Gastroesophageal sphincter (tissue), 4 donors: ENCODE measurements around the gene DEPDC5. TPM values are rescaled to one million over a fixed set of nuclear protein-coding genes. Genes with fewer than 3 reads are reported as not detected.
"Not testable (repeated sequence)": the region's sequence is repeated elsewhere in the genome, so short reads cannot be mapped to it uniquely, and the experiment has no call there.

ENCODE experiments used
- ATAC-seq: fragments of 150-250 bp; one replicate; pipeline ENCODE4 v1.9.1; 2016; ENCODE audit warnings: mild to moderate bottlenecking, moderate library complexity
- H3K27ac ChIP-seq, 4 donors: fragments of 200-600 bp; sonication (generic) in 3 of 4; 1 replicate in 3 of 4; 2 replicates in 1 of 4; pipeline ENCODE4 v1.5.1; 2016 to 2019
- H3K27me3 ChIP-seq: fragments of 200-600 bp; sonication (generic); one replicate; pipeline ENCODE4 v1.5.1; 2019
- H3K36me3 ChIP-seq, 2 donors: fragments of 200-600 bp; sonication (generic); one replicate each; pipeline ENCODE4 v1.5.1; 2019; ENCODE audit warnings: control low read depth in 1 of 2
- H3K4me1 ChIP-seq, 3 donors: fragments of 200-600 bp; sonication (generic); 1 replicate in 2 of 3; 2 replicates in 1 of 3; pipeline ENCODE4 v1.5.1; 2016 to 2019; ENCODE audit warnings: control low read depth in 2 of 3
- H3K4me3 ChIP-seq, 2 donors: fragments of 200-600 bp; sonication (generic); one replicate each; pipeline ENCODE4 v1.5.1; 2019; ENCODE audit warnings: mild to moderate bottlenecking in 1 of 2, moderate library complexity in 1 of 2
- H3K9me3 ChIP-seq, 3 donors: fragments of 200-600 bp; sonication (generic); one replicate each; pipeline ENCODE4 v1.5.1; 2017 to 2019; ENCODE audit warnings: control low read depth in 2 of 3
- EP300 ChIP-seq: sonication (generic); formaldehyde crosslinking; IDR thresholded peaks from one replicate; pipeline ENCODE4 v1.6.1; 2017; ENCODE audit warnings: antibody characterized with exemption, mild to moderate bottlenecking
- POLR2A ChIP-seq, 2 donors: fragments of 450-650 bp; IDR thresholded peaks; one replicate each; pipeline ENCODE4 v1.6.1; 2017; ENCODE audit warnings: antibody characterized with exemption in 2 of 2, mild to moderate bottlenecking in 2 of 2, moderate library complexity in 1 of 2
- POLR2AphosphoS5 ChIP-seq: sonication (generic); formaldehyde crosslinking; IDR thresholded peaks from one replicate; pipeline ENCODE4 v1.6.1; 2017; ENCODE audit warnings: antibody characterized with exemption
- WGBS, 2 donors: methylation state at CpG; one replicate each; pipeline ENCODE4 v1.1.5; 2018; ENCODE audit warnings: low coverage in 1 of 2; 5-methylcytosine and 5-hydroxymethylcytosine counted together
- total RNA-seq, 4 donors: library from RNA; depleted of rRNA; stranded (reverse); fragments of >200 nt; gene quantifications; one replicate each; pipeline ENCODE4 v1.1.0, GENCODE V29; 2016
- TF ChIP-seq, protein P1 (sequence below), 4 experiments: fragments of 200-600 bp in 2 of 4; fragments of 450-650 bp in 2 of 4; sonication (generic) in 1 of 4; IDR thresholded peaks; one replicate each; pipeline ENCODE4 v1.5.1; 2017 to 2019; ENCODE audit warnings: antibody characterized with exemption in 4 of 4, mild to moderate bottlenecking in 2 of 4, moderate library complexity in 2 of 4

DEPDC5 gene
- total RNA-seq, 4 donors from 2014 or later: 10.5 to 27.9 (median 16.0) TPM

DNA sequence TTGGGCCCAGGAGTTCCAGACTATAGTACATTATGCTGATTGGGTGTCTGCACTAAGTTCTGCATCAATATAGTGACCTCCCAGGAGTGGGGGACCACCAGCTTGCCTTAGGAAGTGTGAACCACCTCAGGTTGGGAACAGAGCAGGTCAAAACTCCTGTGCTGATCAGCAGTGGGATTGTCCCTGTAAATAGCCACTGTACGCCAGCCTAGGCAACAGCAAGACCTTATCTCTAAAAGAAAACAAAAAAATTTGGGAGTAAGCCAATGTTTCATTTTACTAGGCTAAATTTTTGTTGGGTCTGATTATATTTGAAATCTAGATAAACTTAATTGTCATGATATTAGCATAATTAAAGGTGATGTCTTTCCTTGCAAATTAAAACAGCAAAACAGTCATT is 3.4 kb downstream of the DEPDC5 start:
- Histone ChIP-seq H3K9me3 (no peaks in the 10 kb centered on the region), H3K27me3 (no peaks in the 10 kb centered on the region), H3K27ac (no peak overlapping the region), H3K36me3 (peaks cover 0 to 47% of the 10 kb centered on the region in 2 donors), H3K4me1 (peaks cover 0 to 27% (median 12%) of the 10 kb centered on the region in 3 donors), H3K4me3 (no peak overlapping the region)
- TF ChIP-seq POLR2A (IDR thresholded peaks at IDR 0.05) (no peak), EP300 (no peak), POLR2AphosphoS5 (no peak)
- TF ChIP-seq, protein P1, sequence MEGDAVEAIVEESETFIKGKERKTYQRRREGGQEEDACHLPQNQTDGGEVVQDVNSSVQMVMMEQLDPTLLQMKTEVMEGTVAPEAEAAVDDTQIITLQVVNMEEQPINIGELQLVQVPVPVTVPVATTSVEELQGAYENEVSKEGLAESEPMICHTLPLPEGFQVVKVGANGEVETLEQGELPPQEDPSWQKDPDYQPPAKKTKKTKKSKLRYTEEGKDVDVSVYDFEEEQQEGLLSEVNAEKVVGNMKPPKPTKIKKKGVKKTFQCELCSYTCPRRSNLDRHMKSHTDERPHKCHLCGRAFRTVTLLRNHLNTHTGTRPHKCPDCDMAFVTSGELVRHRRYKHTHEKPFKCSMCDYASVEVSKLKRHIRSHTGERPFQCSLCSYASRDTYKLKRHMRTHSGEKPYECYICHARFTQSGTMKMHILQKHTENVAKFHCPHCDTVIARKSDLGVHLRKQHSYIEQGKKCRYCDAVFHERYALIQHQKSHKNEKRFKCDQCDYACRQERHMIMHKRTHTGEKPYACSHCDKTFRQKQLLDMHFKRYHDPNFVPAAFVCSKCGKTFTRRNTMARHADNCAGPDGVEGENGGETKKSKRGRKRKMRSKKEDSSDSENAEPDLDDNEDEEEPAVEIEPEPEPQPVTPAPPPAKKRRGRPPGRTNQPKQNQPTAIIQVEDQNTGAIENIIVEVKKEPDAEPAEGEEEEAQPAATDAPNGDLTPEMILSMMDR (IDR thresholded peaks at IDR 0.05): no peak
- 50 to 78% methylated on average over 1 of the region's 1 CpG for WGBS, 2 donors
- ATAC-seq: no peak

DNA sequence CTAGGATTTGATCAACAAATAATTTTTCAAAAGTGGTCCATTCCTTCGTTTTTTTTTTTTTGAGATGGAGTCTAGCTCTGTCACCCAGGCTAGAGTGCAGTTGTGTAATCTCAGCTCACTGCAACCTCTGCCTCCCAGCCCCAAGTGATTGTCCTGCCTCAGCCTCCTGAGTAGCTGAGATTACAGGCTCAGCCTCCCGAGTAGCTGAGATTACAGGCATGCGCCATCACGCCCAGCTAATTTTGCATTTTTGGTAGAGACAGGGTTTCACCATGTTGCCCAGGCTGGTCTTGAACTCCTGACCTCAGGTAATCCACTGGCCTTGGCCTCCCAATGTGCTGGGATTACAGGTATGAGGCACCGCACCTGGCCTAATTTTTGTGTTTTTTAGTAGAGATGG is 5.0 kb downstream of the DEPDC5 start:
- not testable (repeated sequence) for H3K4me3 ChIP-seq, ATAC-seq, H3K9me3 ChIP-seq, H3K27ac ChIP-seq, H3K27me3 ChIP-seq
- 86 to 94% methylated on average over 1 to 5 of the region's 5 CpGs for WGBS, 2 donors
- H3K4me1 ChIP-seq: peaks cover 0 to 14% (median 6%) of the 10 kb centered on the region in 3 donors
- peaks cover 0 to 63% of the 10 kb centered on the region in 2 donors for H3K36me3 ChIP-seq

DNA sequence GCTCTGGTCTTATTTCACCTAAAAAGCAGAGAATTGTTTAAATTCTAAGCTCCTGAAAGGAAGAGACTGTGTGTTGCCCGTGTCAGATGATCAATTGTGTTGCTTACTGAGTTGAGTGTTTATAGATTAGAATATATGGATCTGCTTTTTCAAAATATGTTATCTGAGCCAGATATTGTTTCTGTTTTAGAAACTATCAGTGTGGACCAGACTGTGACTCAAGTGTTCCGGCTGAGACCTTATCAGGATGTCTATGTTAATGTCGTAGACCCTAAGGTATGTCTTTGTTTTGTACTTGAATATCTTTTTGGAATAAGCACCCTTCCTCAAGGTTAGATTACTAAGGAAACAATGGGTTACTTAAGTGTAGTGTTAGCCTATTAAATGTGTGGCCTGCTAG is 11.0 kb downstream of the DEPDC5 start:
- TF ChIP-seq, protein P1 (IDR thresholded peaks at IDR 0.05): no peak
- TF ChIP-seq POLR2A (IDR thresholded peaks at IDR 0.05) (no peak), POLR2AphosphoS5 (no peak), EP300 (no peak)
- Histone ChIP-seq H3K4me3 (no peak overlapping the region), H3K9me3 (no peaks in the 10 kb centered on the region), H3K4me1 (no peaks in the 10 kb centered on the region), H3K27me3 (no peaks in the 10 kb centered on the region), H3K27ac (no peak overlapping the region), H3K36me3 (peaks cover 0 to 100% of the 10 kb centered on the region in 2 donors)
- ATAC-seq: no peak
- 92 to 97% methylated on average over 3 of the region's 3 CpGs for WGBS, 2 donors

DNA sequence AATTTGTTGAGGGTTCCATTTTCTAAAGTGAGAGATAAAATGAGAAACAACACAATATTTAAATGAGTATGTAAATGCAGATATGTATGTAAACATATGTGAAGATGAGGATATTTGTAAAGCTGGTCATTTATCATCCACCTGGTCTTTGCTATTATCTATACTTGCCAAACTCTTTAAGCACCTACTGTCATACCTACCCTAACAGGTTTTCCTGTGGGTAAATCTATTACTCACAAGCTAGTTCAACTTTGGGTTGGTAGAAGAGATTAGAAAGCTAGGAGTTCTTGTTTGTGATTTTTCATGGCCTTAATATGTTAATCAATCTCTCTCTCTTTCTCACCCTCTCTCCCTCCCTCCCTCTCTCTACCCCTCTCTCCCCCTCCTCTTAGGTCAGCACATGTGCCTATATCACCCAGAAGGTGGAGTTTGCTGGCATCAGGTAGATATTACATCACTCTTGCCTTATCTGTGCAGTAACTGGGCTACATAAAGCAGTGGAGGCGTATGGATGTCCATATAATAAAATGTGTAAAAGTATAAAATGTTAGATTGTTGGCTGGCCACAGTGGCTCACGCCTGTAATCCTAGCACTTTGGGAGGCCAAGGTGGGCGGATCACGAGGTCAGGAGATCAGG is 14.7 kb downstream of the DEPDC5 start:
- Histone ChIP-seq H3K27ac (no peak overlapping the region), H3K27me3 (no peaks in the 10 kb centered on the region), H3K4me1 (no peaks in the 10 kb centered on the region), H3K9me3 (no peaks in the 10 kb centered on the region), H3K4me3 (no peak overlapping the region), H3K36me3 (peaks cover 0 to 99% of the 10 kb centered on the region in 2 donors)
- TF ChIP-seq EP300 (no peak), POLR2A (IDR thresholded peaks at IDR 0.05) (no peak), POLR2AphosphoS5 (no peak)
- TF ChIP-seq, protein P1 (IDR thresholded peaks at IDR 0.05): no peak
- 98% methylated on average over 4 of the region's 4 CpGs; no CpG with 5 or more reads in 1 of the 2 donors for WGBS, 2 donors
- ATAC-seq: no peak

DNA sequence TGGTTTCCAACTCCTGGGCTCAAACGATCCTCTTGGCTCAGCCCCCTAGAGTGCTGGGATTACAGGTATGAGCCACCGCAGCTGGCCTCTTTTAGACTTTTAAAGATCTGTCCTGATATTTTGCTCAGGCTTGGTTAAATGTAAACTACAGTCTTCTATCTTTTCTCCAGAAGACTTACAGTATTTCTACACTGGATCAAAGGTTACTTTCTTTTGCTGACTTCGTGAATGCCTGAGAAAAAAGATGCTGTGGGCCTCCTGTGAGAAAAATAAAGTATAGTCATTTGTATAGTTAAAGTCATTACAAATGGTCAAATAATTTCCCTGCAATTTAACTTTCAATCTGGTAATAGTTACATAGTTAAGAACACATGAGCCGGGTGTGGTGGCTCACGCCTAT is 19.6 kb downstream of the DEPDC5 start:
- Histone ChIP-seq H3K36me3 (peaks cover 0 to 99% of the 10 kb centered on the region in 2 donors), H3K27me3 (no peaks in the 10 kb centered on the region)

More for the DNA sequence above, 19.6 kb downstream of the DEPDC5 start:
- TF ChIP-seq POLR2AphosphoS5: no peak
- no peak for TF ChIP-seq EP300
- TF ChIP-seq, protein P1 (IDR thresholded peaks at IDR 0.05): no peak
- no peak for TF ChIP-seq POLR2A (IDR thresholded peaks at IDR 0.05)
- no peak overlapping the region for H3K27ac ChIP-seq
- H3K4me1 ChIP-seq: no peaks in the 10 kb centered on the region
- H3K9me3 ChIP-seq: no peaks in the 10 kb centered on the region
- WGBS, 2 donors: 30 to 66% methylated on average over 2 to 3 of the region's 5 CpGs
- no peak for ATAC-seq
- no peak overlapping the region for H3K4me3 ChIP-seq
